T-helper 22 cell (primary cell): ENCODE results near the gene ORC1.
A peak's percentile ranks its signal among the peaks of the same experiment; 100 is the strongest.
"Not testable (repeated sequence)": the region's sequence is repeated elsewhere in the genome, so short reads cannot be mapped to it uniquely, and the experiment has no call there.

ENCODE experiments used
- DNase-seq: peaks from one replicate; pipeline ENCODE4 v3.0.0-alpha.2; 2020; ENCODE audit warnings: low read depth

The ORC1 gene

GRCh38 chr1:52385376-52385775 is 18.8 kb downstream of the ORC1 start:
- no peak for DNase-seq

GRCh38 chr1:52369851-52370250 is 34.4 kb downstream of the ORC1 start:
- not testable (repeated sequence) for DNase-seq

GRCh38 chr1:52368383-52369172 is 35.6 kb downstream of the ORC1 start:
- DNase-seq = peak; percentile 45

- no peak for DNase-seq
These were observed 37.0 kb downstream of the ORC1 start for GRCh38 chr1:52367272-52367671.

- no peak for DNase-seq
These were observed 37.8 kb downstream of the ORC1 start for GRCh38 chr1:52366517-52366827.

- DNase-seq = peak; percentile 98
These were observed 38.3 kb downstream of the ORC1 start, which contains the start of gene CC2D1B for GRCh38 chr1:52365746-52366516. Gene CC2D1B, minus strand, starts transcription at chr1:52366205. Its CDS starts 1,585 bp downstream, at chr1:52364620.

- no peak for DNase-seq
These were observed 39.0 kb downstream of the ORC1 start for GRCh38 chr1:52365071-52365745.

- DNase-seq = no peak
These were observed 39.9 kb downstream of the ORC1 start for GRCh38 chr1:52364235-52364839.

- no peak for DNase-seq
These were observed 43.6 kb downstream of the ORC1 start for GRCh38 chr1:52360595-52360968.

- DNase-seq = no peak
These were observed 44.3 kb downstream of the ORC1 start for GRCh38 chr1:52359676-52360594.

- DNase-seq = no peak
These were observed 45.2 kb downstream of the ORC1 start for GRCh38 chr1:52358851-52359497.

- no peak for DNase-seq
These were observed 46.8 kb downstream of the ORC1 start for GRCh38 chr1:52357397-52357796.

GRCh38 chr1:52356818-52357355 is 47.3 kb downstream of the ORC1 start:
- DNase-seq = no peak

GRCh38 chr1:52355847-52356505 is 48.2 kb downstream of the ORC1 start:
- no peak for DNase-seq

GRCh38 chr1:52355436-52355835 is 48.8 kb downstream of the ORC1 start:
- no peak for DNase-seq

GRCh38 chr1:52352690-52353089 is 51.5 kb downstream of the ORC1 start:
- DNase-seq = no peak

- no peak for DNase-seq
These were observed 55.4 kb downstream of the ORC1 start for GRCh38 chr1:52348704-52349300.

- DNase-seq = no peak
These were observed 57.6 kb downstream of the ORC1 start for GRCh38 chr1:52346653-52347052.

- no peak for DNase-seq
These were observed 59.0 kb downstream of the ORC1 start for GRCh38 chr1:52345252-52345651.

GRCh38 chr1:52343979-52344378 is 60.2 kb downstream of the ORC1 start:
- DNase-seq = no peak
